HG03378 (cell line): ENCODE data around the gene CHRM4.
A peak's percentile ranks its signal among the peaks of the same experiment; 100 is the strongest.

ENCODE experiments used
- ATAC-seq: cut with Tn5 transposase; IDR thresholded peaks from one replicate; pipeline ENCODE4 v1.9.1; 2021; ENCODE audit warnings: mild to moderate bottlenecking, moderate library complexity; ENCODE audit not compliant: unreplicated experiment

CHRM4 gene

GRCh38 chr11:46369458-46370152 is 22.0 kb downstream of the CHRM4 start:
- ATAC-seq = no peak

GRCh38 chr11:46367916-46368267 is 23.7 kb downstream of the CHRM4 start:
- no peak for ATAC-seq

GRCh38 chr11:46367244-46367915 is 24.2 kb downstream of the CHRM4 start:
- ATAC-seq = peak; percentile 68

GRCh38 chr11:46366661-46367161 is 24.9 kb downstream of the CHRM4 start:
- no peak for ATAC-seq

- ATAC-seq = no peak
Observed at GRCh38 chr11:46366260-46366659, 25.3 kb downstream of the CHRM4 start.

- no peak for ATAC-seq
Observed at GRCh38 chr11:46364791-46365190, 26.8 kb downstream of the CHRM4 start.

GRCh38 chr11:46364056-46364455 is 27.5 kb downstream of the CHRM4 start:
- ATAC-seq = no peak

GRCh38 chr11:46363455-46364005 is 28.0 kb downstream of the CHRM4 start:
- ATAC-seq = no peak

GRCh38 chr11:46363031-46363407 is 28.6 kb downstream of the CHRM4 start:
- ATAC-seq = no peak

GRCh38 chr11:46362156-46363030 is 29.2 kb downstream of the CHRM4 start:
- ATAC-seq = no peak

GRCh38 chr11:46361283-46362155 is 30.1 kb downstream of the CHRM4 start:
- no peak for ATAC-seq

GRCh38 chr11:46360878-46361277 is 30.7 kb downstream of the CHRM4 start:
- no peak for ATAC-seq

GRCh38 chr11:46359953-46360352 is 31.6 kb downstream of the CHRM4 start:
- no peak for ATAC-seq

- no peak for ATAC-seq
Observed at GRCh38 chr11:46357483-46357936, 34.1 kb downstream of the CHRM4 start.

GRCh38 chr11:46356924-46357482 is 34.6 kb downstream of the CHRM4 start:
- ATAC-seq = no peak

GRCh38 chr11:46353698-46354097 is 37.9 kb downstream of the CHRM4 start:
- ATAC-seq = no peak

GRCh38 chr11:46352063-46352841 is 39.3 kb downstream of the CHRM4 start:
- no peak for ATAC-seq

- no peak for ATAC-seq
Observed at GRCh38 chr11:46351606-46352005, 40.0 kb downstream of the CHRM4 start.

- no peak for ATAC-seq
Observed at GRCh38 chr11:46351148-46351547, 40.4 kb downstream of the CHRM4 start.
